Eye (tissue), 1 donor: ENCODE data around the gene ANKRD6.

Experiments
- DNase-seq: peaks from one replicate; pipeline ENCODE4 v3.0.0-alpha.2; 2015

The ANKRD6 gene

GRCh38 chr6:89414215-89414614, 18.7 kb upstream of the ANKRD6 start:
- DNase-seq, result no peak

- no peak for DNase-seq
Measured at GRCh38 chr6:89415185-89415584, 17.8 kb upstream of the ANKRD6 start.

GRCh38 chr6:89416796-89417195, 16.2 kb upstream of the ANKRD6 start:
- no peak for DNase-seq

GRCh38 chr6:89430201-89430962, 2.6 kb upstream of the ANKRD6 start:
- peak; percentile 68 for DNase-seq

- DNase-seq, result peak; percentile 65
Measured at GRCh38 chr6:89433252-89434149, 549 bp downstream of the ANKRD6 start.

- no peak for DNase-seq
Measured at GRCh38 chr6:89434150-89434499, 1.2 kb downstream of the ANKRD6 start.

GRCh38 chr6:89434954-89435353, 2.0 kb downstream of the ANKRD6 start:
- no peak for DNase-seq

- DNase-seq, result peak; percentile 6
Measured at GRCh38 chr6:89436226-89436625, 3.3 kb downstream of the ANKRD6 start.

- no peak for DNase-seq
Measured at GRCh38 chr6:89438248-89438647, 5.3 kb downstream of the ANKRD6 start.

GRCh38 chr6:89439014-89439413, 6.1 kb downstream of the ANKRD6 start:
- DNase-seq, result no peak

- no peak for DNase-seq
Measured at GRCh38 chr6:89440200-89440599, 7.2 kb downstream of the ANKRD6 start.

GRCh38 chr6:89443658-89444057, 10.7 kb downstream of the ANKRD6 start:
- DNase-seq, result no peak

- DNase-seq, result no peak
Measured at GRCh38 chr6:89449193-89449592, 16.2 kb downstream of the ANKRD6 start.

- DNase-seq, result no peak
Measured at GRCh38 chr6:89452281-89452680, 19.3 kb downstream of the ANKRD6 start.

- DNase-seq, result no peak
Measured at GRCh38 chr6:89454300-89454699, 21.3 kb downstream of the ANKRD6 start.

- DNase-seq, result no peak
Measured at GRCh38 chr6:89458704-89459103, 25.8 kb downstream of the ANKRD6 start.

GRCh38 chr6:89459501-89459900, 26.5 kb downstream of the ANKRD6 start:
- DNase-seq, result no peak

- no peak for DNase-seq
Measured at GRCh38 chr6:89460713-89461112, 27.8 kb downstream of the ANKRD6 start.

- DNase-seq, result no peak
Measured at GRCh38 chr6:89462503-89462902, 29.6 kb downstream of the ANKRD6 start.

GRCh38 chr6:89464295-89464694, 31.3 kb downstream of the ANKRD6 start:
- DNase-seq, result no peak

- DNase-seq, result no peak
Measured at GRCh38 chr6:89467437-89467836, 34.5 kb downstream of the ANKRD6 start.

- DNase-seq, result no peak
Measured at GRCh38 chr6:89468998-89469397, 36.0 kb downstream of the ANKRD6 start.

GRCh38 chr6:89471287-89471867, 38.4 kb downstream of the ANKRD6 start:
- no peak for DNase-seq

- DNase-seq, result no peak
Measured at GRCh38 chr6:89475101-89475500, 42.1 kb downstream of the ANKRD6 start.
